Germinal center (tissue), 1 donor: ENCODE results near the gene AP1B1.
"Not testable (repeated sequence)": the region's sequence is repeated elsewhere in the genome, so short reads cannot be mapped to it uniquely, and the experiment has no call there.

Experiments
- DNase-seq: peaks from one replicate; pipeline ENCODE4 v3.0.0; 2012; ENCODE audit warnings: mixed read lengths, low spot score

Gene AP1B1

DNA sequence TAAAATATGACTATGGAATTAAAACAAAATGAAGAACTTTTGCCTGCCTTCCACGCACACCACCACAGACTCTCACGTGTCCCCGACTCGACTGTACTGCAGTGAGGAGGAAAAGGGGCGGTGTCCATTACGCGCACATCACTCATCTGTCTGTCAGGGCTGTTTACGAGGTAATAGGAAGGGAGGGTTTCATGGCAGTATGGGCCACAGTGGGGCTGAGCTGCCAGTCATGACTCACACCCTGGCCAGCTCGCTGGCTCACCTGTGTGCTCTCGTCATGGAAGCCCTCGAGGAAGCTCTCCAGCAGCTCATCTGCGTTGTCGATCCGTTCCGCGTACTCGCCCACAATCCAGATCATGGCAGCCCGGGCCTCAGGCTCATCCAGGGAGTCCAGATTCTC is 39.4 kb downstream of the AP1B1 start:
- no peak for DNase-seq

DNA sequence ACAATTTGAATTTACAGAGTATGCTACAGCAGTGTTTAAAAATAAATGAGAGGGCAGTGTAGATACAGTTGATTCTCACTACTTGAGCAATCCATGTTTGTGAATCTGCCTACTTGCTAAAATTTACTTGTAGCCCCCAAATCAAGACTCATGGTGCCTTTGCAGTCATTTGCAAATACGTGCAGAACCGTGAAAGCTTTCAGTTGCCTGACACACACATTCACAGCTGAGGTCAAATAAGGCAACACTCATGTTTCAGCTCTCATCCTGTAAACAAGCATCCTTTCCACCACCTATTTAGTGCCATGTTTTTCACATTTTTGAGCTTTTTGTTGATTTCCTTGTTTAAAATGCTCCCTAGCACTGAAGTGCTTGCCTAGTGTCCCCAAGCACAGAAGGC is 40.3 kb downstream of the AP1B1 start:
- DNase-seq: no peak

DNA sequence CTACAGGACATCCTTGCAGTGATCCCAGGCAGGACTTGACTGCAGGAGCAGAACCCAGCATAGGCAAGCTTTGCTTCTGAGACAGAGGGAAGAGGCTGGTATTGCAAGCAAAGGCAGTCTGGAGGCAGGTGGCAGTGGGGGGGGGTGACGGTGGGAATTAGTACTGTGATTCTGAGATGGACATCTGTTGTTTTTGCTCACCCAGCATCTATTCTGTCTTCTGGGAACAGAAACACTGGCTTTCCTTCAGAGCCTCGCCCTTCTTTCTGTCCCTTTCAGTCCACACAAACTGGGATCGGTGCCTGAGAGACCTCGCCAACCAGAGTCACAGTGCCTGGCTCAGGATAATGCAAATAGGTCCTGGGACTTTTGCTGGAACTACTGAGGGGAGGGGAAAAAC is 41.7 kb downstream of the AP1B1 start:
- no peak for DNase-seq

DNA sequence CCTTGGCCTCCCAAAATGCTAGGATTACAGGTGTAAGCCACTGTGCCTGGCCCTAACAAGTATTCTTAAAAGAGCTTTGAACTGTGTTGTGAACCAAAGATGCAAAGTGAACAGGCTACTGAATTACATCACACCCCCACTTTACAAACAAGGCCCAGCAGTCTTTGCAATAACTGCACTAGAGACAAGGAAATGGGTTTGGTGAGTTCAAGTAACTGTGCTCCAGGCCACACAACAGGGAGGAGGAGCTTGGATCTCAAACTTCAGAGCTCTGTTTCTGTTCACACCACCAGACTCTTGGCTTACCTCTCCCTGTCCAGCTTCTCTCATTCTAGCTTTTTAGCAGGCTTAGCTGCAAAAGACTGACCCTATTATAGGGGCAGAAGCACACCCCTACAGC is 42.4 kb downstream of the AP1B1 start:
- no peak for DNase-seq

DNA sequence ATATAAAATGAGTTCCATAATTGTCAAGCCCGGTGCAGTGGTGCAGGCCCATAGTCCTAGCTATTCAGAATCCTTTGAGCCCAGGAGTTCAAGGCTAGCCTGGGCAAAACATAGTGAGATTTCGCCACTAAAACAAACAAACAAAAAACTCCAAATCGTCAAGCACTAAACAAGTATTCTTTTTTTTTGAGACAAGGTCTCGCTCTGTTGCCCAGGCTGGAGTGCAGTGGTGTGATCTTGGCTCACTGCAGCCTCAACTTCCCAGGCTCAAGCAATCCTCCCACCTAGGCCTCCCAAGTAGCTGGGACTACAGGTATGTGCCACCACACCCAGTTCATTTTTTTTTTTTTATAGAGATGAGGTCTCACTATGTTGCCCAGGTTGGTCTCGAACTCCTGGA is 43.5 kb downstream of the AP1B1 start:
- DNase-seq: not testable (repeated sequence)

DNA sequence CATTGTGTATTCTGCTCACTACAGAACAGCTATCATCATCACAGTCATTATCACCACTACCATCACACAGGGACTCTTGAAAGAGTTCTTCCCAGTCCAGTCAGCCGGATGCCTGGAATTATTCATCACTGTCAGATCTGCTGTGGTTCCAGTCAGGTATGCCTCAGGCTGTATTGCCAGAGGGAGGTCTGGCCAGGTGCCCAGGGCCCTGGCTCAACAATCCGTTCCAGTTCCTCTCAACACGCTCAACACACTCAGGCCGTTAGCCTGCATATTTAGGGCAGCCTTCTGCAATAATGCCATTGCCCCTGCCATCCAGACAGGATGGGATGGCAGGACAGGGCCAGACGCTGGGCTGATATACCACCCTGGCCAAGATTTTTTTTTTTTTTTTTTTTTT is 44.2 kb downstream of the AP1B1 start:
- no peak for DNase-seq

DNA sequence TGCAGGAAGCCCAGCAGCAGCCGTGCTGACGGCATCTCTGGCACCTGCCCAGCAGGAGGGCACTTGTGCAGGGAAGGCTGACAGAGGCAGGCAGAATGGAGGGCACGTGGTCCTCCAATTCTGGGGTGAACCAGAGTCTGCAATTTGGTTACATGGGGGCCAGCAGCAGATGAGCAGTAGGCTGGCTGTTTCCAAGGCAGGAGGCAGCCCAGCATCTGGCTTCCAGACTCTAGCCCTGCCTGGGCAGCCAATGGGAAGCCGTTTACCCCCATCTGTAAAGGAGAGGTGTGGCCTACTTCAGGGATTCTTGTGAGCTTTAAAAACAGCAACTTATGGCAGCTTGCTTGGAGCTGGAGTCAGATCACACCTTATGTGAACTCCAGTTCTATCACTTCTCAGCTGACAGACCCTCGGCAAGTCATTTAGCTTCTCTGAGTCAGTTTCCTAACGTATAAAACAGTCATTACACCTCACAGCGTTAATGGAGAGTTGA is 45.0 kb downstream of the AP1B1 start:
- DNase-seq: no peak

DNA sequence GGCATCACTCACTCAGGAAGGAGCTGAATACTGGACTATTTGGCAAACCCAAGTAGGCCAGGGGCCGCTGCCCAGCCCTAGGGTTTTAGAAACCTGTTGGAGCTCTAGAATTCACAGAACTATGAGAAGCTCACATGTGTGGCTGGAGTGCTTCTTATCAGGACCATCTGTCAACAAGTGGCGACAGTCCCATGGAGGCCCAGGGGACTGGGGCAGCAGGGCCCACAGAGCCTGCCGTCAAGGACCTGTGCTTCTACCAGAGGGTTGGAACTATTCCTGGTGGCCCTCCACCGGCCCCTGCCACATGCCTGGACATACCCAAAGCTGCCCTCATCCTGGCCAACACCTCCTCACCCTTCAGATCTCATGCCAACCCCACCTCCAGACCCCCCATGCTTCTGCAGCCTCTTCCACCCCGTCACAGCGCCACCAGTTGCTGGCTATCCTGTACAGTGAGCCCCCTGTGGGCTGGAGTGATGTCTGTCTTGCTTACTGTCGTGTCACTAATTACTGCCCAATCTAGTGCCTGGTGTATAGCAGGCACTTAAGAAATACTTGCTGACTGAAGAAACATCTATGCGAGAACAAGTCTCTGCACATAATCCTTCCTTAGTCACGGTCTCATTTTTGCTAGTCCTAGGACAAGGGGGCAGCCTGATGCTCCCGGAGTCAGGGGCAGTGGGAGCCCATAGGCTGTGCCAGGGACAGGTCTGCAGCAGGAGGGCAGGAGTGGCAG is 45.6 kb downstream of the AP1B1 start:
- no peak for DNase-seq

DNA sequence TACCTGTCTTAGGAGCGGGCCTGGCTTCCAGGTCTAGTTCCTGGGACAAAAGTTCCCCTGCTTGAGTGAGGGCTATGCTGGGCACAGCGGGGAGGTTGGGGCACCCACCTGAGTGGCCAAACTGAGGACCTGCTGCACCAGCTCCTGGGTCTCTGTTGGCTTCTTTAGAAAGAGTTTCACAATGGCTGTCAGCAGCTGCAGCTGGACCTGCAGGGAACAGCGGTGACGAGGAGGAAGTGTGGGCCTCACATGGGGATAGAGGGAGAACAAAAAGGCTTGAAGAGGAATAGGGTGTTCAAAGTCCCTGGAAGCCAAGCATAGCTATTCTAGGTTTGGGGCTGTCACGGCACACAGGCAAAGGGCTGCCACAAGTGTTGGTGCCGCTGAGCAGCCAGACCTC is 46.2 kb downstream of the AP1B1 start:
- no peak for DNase-seq

DNA sequence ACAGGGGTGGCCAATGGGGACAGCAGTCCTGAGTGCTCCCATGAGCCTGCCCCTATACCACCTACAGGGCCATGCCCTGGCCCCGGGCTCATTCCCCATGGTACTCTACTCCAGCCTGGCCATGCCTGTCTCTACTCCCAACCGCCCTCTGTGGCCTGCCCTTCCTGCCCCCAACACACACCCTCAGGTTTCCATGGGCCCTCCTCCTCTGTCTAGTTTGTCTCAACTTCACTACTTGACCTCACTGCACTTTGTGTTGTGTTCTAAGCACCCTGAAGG is 46.6 kb downstream of the AP1B1 start:
- DNase-seq: no peak

DNA sequence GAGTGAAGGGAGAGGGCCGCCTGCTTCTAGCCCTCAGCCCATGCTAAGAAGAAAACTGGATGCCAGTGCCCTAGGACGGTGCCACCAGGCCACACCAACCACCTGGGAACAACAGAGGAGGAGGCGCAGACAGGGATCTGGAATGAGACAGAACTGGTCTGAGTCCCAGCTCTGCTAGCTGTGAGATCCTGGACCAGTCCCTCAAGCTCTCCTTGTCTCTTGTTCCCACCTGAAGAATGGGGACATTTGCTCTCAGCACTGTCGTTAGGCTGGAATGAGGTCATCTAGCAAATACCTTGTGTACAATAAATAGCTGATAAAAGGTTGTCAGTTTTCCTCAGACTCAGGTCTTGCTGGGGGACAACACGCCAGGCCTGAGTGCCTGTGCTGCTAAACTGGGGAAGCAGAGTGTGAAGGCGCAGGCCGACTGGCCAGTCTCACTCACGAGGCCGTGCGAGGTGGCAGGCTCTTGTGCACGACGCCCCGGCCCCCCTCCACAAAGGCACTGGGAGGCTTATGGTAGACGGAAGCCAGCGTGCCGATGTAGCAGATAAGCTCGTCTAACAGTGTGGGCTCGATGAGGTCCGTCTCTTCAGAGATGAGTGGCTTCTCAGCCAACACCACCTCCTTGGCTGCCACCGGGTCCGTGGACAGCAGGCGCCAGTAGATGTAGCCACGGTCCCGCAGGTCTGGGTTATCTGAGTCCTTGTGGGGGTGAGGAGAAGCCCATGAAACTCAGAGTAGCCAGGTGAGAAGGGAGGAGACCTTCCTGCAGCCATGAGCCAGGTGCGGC is 47.1 kb downstream of the AP1B1 start:
- no peak for DNase-seq

DNA sequence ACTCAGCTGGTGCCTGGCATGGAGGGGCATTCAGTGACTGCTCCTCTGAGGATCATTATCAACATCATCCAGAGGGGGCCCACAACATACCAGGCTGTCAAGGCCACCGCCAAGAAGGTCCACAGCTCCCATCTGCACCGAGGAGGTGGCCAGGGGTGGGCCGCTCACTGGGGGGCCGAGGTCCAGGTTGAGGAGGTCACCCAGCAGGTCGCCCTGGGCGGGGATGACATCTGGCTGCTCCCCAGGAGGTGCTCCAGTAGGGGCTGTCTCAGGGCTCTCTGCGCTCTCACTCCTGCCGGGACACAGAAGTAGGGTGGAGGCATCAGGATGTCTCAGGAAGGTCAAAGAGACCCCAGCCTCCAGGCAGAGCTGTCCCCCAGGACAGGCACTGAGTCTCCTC is 47.8 kb downstream of the AP1B1 start:
- no peak for DNase-seq

DNA sequence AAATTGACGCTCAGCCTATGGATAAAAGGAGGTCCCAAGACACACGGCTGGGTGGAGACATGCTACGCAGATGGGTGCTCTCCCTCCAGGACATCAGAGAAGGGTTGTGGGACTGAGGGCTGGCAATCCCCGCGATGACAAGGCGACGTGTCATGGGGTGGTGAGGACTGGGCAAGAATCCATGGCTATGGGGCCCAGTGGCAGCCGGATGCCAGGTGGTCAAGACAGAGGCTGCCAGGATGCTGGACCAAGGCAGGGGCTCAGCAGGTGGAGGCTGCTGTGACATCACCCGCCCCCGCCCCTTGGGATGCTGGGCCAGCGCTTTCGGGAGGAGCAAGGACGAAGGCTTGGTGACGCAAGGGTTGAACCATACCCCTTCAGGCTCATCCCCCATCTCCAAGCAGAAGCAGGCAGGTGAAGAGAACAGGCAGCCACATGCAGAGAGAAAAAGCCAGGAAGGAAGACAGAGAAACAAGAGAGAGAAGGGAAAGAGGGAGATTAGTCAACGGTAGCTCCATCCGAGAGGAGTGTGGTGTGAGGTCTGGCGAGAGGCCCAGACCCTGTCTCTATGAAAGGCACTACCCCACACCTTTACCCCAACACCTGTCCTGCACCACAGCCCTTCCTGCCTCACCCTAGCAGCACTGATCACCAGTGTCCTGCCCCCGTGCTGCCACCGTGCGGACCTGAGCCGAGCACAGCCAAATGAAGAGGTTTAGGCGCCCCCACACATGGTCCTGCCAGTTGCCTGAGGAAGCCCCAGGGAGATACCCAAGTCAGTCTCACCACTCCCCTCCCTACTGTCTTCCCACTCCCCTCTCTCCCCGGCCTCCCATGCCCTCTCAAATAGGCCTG is 48.8 kb downstream of the AP1B1 start:
- DNase-seq: no peak

DNA sequence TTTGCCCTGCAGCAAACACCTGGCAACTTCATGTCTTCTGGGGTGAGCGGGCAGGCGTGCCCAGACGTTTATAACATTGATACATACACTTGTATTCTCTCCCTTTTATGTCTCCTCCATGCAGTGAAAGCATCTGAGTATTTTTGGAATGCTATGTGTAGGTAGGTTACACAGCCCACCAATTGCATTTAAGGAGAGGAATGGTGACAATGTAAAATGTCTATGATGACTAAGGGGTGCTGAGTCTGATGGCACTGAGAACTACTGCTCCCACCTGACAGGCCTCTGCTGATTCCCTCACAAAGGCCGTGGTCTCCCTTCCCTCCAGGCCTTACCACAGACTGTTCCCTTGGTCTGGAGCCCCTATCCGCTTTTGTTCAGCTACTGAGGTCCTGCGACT is 50.0 kb downstream of the AP1B1 start:
- DNase-seq: no peak

DNA sequence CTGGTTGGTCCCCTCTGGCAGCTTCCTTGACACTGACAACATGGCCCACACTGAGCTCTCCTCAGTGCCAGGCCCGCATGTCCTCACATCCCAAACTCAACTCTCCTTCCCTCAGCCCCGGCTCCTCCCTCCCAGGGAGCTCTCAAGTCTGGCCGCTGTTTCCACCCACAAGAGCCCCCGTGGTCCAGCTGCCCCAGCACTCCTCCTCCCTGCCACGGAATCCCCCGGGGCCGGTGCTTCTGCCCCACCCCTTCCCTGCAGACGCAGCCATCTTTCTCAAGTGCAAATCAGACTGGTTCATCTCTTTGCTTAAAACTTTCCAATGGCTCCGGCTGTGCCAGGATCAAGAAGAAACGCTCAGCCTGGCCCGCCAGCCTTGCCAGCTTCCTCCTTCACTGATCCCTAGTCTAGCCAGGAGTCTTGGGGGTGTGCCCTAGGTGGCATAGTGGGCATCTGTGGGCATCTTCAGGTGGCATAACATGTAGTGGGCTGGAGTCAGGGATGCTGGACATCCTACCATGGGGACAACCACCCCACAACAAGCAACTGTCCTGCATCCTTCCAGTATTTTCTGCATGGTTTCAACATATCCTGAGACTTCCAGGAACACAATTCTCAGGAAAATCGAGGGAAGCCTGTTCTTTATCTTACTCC is 50.6 kb downstream of the AP1B1 start:
- no peak for DNase-seq

DNA sequence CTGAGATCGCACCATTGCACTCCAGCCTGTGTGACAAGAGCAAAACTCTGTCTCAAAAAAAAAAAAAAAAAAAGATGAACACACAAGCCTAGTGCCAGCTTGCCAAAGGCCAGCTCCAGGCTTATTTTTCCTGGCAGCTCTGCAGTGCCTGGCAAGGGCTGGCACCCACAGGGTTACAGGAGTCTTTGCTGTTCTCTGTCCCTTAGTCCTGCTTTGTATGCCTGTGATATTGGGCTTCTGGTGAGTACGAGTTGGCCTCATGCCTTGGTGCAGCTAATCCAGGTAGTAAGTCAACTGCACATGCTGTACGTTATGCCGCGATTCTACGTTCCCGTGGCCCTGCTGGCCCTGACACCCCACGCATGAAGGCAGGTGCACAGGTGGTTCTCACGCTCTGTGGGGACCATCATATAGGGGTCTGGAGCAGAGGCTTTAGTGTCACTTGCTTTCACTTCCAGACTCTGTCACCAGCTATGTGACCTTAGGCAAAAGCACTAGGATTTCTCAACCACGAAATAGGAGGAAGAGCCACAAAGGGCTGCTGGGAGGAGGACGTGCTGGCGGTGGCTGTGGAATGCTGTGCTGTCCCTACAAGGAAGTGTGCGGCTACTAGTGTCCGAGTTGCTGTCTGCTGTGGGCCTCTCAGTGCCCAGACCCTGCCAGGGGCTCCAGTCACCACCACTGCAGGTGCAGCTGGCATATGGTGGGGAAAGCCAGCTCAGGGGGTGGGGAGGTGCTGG is 51.4 kb downstream of the AP1B1 start:
- no peak for DNase-seq

DNA sequence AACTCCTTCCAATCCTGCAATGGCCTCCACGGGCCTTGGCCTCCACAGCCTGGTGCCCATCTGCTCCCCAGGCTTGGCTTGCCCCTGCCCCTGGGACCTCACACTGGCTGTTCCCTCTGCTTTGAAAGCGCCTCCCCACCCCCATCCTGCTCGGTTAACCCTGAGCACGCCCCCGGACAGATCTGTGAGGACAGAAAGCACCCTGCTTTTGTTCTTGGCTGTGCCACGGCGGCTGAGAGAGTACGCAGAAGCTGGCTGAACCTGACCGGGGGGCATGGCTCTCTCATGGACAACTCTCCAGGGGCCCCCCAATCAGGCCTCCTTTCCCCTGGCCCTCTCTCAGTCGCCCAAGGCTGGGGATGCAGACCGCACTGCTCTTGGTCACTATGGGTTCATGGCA is 52.7 kb downstream of the AP1B1 start:
- no peak for DNase-seq

DNA sequence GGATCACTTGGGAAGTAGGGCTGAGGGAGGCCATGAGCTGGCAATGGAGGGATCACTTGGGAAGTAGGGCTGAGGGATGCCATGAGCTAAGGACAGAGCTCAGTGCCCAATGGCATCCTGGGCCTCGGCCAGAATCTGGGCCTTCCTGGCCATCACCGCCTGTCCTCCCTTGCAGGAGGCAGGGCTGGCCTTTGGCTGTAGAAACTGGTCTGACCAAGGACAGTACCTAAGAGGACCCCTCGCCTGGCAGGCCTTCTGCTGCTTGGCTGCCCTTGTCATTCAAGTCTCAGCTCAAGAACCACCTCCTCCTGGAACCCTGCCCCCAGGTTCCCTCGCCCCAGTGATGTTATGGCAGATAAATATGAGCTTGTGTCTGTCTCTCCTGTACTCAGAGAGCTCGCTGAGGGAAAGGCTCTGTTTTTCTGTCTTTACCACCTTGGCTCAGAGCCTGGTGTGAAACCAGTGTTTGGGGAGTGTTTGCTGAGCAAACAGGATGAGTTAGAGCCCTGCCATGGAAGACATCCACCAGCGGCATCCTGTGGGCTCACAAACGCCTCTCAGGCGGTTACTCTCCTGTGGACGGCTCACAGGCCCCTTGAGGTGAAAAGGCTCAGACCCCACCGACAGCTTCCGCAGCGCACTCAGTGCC is 53.5 kb downstream of the AP1B1 start:
- DNase-seq: no peak

DNA sequence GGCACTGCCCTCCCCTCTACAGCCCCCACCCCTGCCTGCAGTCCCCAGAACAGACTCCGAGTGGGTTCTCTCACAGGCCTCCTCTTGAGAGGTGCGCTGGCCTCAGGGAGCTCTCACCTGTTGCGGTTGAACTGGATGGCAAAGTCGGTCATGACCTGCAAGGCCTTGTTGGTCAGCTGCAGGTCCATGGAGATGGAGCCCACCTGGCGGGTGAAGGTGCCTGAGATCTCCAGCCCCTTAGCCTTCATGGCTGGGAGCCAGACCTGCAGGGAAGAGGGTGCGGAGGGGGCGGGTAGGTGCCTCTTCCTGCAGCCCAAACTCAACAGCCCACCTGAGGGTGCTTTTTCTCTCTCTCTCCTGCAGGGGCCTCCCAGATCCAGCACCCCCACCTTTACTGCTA is 54.2 kb downstream of the AP1B1 start:
- DNase-seq: no peak

DNA sequence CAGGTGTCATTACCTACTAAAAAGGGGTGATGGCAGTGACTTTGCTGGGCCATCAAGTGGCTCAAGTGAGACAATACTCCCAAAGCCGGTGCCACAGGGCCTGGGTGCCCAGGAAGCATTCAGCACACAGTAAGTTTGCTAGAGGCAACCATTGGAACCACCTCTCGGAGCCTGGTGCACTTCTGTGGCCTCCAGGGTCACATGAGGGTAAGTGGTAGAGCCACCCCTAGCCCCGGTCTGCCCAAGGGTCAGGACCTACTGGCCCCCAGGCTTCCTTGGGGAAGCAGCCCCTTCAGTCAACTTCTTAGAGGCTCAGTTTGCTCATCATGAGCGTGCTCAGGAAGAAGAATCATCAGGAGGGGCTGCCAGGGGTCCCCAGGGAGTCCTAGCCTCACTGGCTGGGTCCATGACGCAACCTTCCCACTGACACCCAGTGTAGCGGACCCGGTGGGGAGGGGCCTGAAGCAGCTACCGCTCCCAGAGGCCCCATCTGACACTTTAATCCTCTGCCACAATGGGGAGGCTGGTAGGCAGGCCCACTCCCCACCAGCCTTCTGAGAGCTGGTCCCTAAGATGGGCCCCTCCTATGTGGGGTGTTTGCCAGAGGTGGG is 55.4 kb downstream of the AP1B1 start:
- no peak for DNase-seq
